CD4-positive, alpha-beta T cell treated with Interleukin-10 for 1 hour (primary cell): Measurements from ENCODE around the gene ZNF746.
"Not testable (repeated sequence)": the region's sequence is repeated elsewhere in the genome, so short reads cannot be mapped to it uniquely, and the experiment has no call there.

Experiments used
- DNase-seq: peaks from one replicate; pipeline ENCODE4 v3.0.0-alpha.2; 2020

ZNF746 gene

GRCh38 chr7:149497467-149498261, at the start of gene ZNF746:
Gene ZNF746, minus strand, starts transcription at chr7:149497809. Its CDS starts 273 bp downstream, at chr7:149497536.
- DNase-seq, result peak; percentile 85

GRCh38 chr7:149547126-149547525, 49.5 kb upstream of the ZNF746 start:
- no peak for DNase-seq

- DNase-seq, result no peak
These were observed 48.7 kb upstream of the ZNF746 start for GRCh38 chr7:149546331-149546730.

- no peak for DNase-seq
These were observed 46.4 kb upstream of the ZNF746 start for GRCh38 chr7:149544028-149544427.

- no peak for DNase-seq
These were observed 35.0 kb upstream of the ZNF746 start for GRCh38 chr7:149532654-149533053.

GRCh38 chr7:149529136-149529718, 31.6 kb upstream of the ZNF746 start:
- DNase-seq, result no peak

GRCh38 chr7:149527414-149527813, 29.8 kb upstream of the ZNF746 start:
- DNase-seq, result no peak

GRCh38 chr7:149525280-149525679, 27.7 kb upstream of the ZNF746 start:
- no peak for DNase-seq

- no peak for DNase-seq
These were observed 26.8 kb upstream of the ZNF746 start for GRCh38 chr7:149524394-149524793.

GRCh38 chr7:149510248-149510647, 12.6 kb upstream of the ZNF746 start:
- no peak for DNase-seq

- DNase-seq, result no peak
These were observed 12.2 kb upstream of the ZNF746 start for GRCh38 chr7:149509774-149510173.

- DNase-seq, result no peak
These were observed 7.9 kb upstream of the ZNF746 start for GRCh38 chr7:149505551-149505950.

GRCh38 chr7:149501651-149502050, 4.0 kb upstream of the ZNF746 start:
- no peak for DNase-seq

GRCh38 chr7:149500910-149501309, 3.3 kb upstream of the ZNF746 start:
- no peak for DNase-seq

- DNase-seq, result peak; percentile 12
These were observed 2.6 kb upstream of the ZNF746 start for GRCh38 chr7:149500201-149500600.

GRCh38 chr7:149498811-149499210, 1.2 kb upstream of the ZNF746 start:
- DNase-seq, result no peak

GRCh38 chr7:149496642-149497391, 792 bp downstream of the ZNF746 start:
- peak; percentile 59 for DNase-seq

- no peak for DNase-seq
These were observed 1.6 kb downstream of the ZNF746 start for GRCh38 chr7:149495785-149496641.

GRCh38 chr7:149494738-149495368, 2.8 kb downstream of the ZNF746 start:
- DNase-seq, result no peak

GRCh38 chr7:149493975-149494374, 3.6 kb downstream of the ZNF746 start:
- DNase-seq, result not testable (repeated sequence)

- DNase-seq, result no peak
These were observed 4.2 kb downstream of the ZNF746 start for GRCh38 chr7:149493366-149493765.

GRCh38 chr7:149490083-149490760, 7.4 kb downstream of the ZNF746 start:
- DNase-seq, result no peak
